Amniotic epithelial cell (primary cell): ENCODE measurements around the gene TBC1D9B.

Experiments used
- DNase-seq: peaks from one replicate; pipeline ENCODE4 v3.0.0-alpha.2; 2010; ENCODE audit warnings: low read depth

TBC1D9B gene

GRCh38 chr5:179907556-179908324, at the start of gene TBC1D9B:
Gene TBC1D9B (minus strand): TSS chr5:179907897. CDS start chr5:179907821, 76 bp downstream.
- DNase-seq, result peak; percentile 34

GRCh38 chr5:179955630-179956029, 47.9 kb upstream of the TBC1D9B start:
- no peak for DNase-seq

GRCh38 chr5:179955062-179955461, 47.4 kb upstream of the TBC1D9B start:
- no peak for DNase-seq

GRCh38 chr5:179954434-179954833, 46.7 kb upstream of the TBC1D9B start:
- peak; percentile 80 for DNase-seq

GRCh38 chr5:179953987-179954386, 46.3 kb upstream of the TBC1D9B start:
- peak; percentile 16 for DNase-seq

GRCh38 chr5:179936976-179937681, 29.4 kb upstream of the TBC1D9B start:
- no peak for DNase-seq

- DNase-seq, result no peak
These were observed 23.2 kb upstream of the TBC1D9B start for GRCh38 chr5:179930788-179931473.

GRCh38 chr5:179927824-179928223, 20.1 kb upstream of the TBC1D9B start:
- DNase-seq, result no peak

GRCh38 chr5:179926657-179927056, 19.0 kb upstream of the TBC1D9B start:
- DNase-seq, result no peak

- DNase-seq, result no peak
These were observed 15.7 kb upstream of the TBC1D9B start for GRCh38 chr5:179923436-179923835.

- no peak for DNase-seq
These were observed 12.5 kb upstream of the TBC1D9B start for GRCh38 chr5:179920175-179920574.

- DNase-seq, result no peak
These were observed 11.9 kb upstream of the TBC1D9B start for GRCh38 chr5:179919487-179920060.

GRCh38 chr5:179918742-179919486, 11.2 kb upstream of the TBC1D9B start:
- no peak for DNase-seq

- DNase-seq, result no peak
These were observed 8.8 kb upstream of the TBC1D9B start for GRCh38 chr5:179916523-179916922.

GRCh38 chr5:179915406-179915935, 7.8 kb upstream of the TBC1D9B start:
- DNase-seq, result no peak

- DNase-seq, result no peak
These were observed 6.5 kb upstream of the TBC1D9B start for GRCh38 chr5:179914032-179914755.

- DNase-seq, result no peak
These were observed 5.8 kb upstream of the TBC1D9B start for GRCh38 chr5:179913461-179913860.

- DNase-seq, result no peak
These were observed 5.3 kb upstream of the TBC1D9B start for GRCh38 chr5:179912951-179913350.

- DNase-seq, result no peak
These were observed 4.7 kb upstream of the TBC1D9B start for GRCh38 chr5:179912386-179912785.

- no peak for DNase-seq
These were observed 1.5 kb upstream of the TBC1D9B start for GRCh38 chr5:179909224-179909623.

- no peak for DNase-seq
These were observed 831 bp upstream of the TBC1D9B start for GRCh38 chr5:179908528-179908927.
